C4-2B (cell line): ENCODE results near the gene SYPL1.

ENCODE experiments used
- ZFX ChIP-seq: fragments of 450-650 bp; IDR thresholded peaks from 2 replicates; pipeline ENCODE4 v1.6.1; 2017
- TF ChIP-seq, protein P1 (sequence below): fragments of 450-650 bp; conservative IDR thresholded peaks from 2 replicates; pipeline ENCODE4 v1.5.1; 2017; ENCODE audit warnings: mild to moderate bottlenecking

DNA sequence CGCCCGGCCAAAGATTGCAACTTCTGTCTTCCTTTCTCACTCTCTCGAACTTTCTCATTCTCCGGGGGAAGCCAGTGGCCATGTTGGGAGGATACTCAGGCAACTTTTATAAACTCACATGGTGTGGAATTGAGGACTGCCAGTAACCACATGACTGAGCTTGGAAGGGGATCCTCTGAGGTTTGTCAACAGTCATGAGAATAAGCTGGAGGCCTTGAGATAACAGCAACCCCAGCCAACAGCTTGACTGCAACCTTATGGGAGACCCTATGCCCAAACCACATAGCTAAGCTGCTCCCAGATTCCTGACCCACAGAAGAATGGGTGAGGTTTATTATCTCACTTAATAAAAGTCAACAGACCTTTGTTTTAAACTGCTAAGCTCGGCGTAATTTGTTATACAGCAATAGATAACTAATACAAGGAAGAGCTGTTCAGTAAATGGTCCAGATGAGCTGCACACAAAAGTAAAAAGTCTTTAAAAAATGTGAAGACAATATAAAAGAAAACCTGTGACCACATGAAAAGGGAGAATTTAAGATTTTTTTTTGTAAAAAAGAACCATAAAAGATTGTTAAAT lies 9.6 kb downstream of the SYPL1 start:
- TF ChIP-seq, protein P1, sequence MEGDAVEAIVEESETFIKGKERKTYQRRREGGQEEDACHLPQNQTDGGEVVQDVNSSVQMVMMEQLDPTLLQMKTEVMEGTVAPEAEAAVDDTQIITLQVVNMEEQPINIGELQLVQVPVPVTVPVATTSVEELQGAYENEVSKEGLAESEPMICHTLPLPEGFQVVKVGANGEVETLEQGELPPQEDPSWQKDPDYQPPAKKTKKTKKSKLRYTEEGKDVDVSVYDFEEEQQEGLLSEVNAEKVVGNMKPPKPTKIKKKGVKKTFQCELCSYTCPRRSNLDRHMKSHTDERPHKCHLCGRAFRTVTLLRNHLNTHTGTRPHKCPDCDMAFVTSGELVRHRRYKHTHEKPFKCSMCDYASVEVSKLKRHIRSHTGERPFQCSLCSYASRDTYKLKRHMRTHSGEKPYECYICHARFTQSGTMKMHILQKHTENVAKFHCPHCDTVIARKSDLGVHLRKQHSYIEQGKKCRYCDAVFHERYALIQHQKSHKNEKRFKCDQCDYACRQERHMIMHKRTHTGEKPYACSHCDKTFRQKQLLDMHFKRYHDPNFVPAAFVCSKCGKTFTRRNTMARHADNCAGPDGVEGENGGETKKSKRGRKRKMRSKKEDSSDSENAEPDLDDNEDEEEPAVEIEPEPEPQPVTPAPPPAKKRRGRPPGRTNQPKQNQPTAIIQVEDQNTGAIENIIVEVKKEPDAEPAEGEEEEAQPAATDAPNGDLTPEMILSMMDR, result no peak
- no peak for TF ChIP-seq ZFX
